ENCODE data around the gene MSLN.

- no peak for TF ChIP-seq CTCF (conservative IDR thresholded peaks at IDR 0.05)
- no peak for TF ChIP-seq ZFX (IDR thresholded peaks at IDR 0.05)
These were observed 22.4 kb downstream of the MSLN start for GRCh38 chr16:782766-783403.
